Sigmoid colon (tissue), 4 donors: ENCODE measurements around the gene GLB1L3.

ENCODE experiments used
- POLR2A ChIP-seq, 2 donors: fragments of 450-650 bp; IDR thresholded peaks; one replicate each; pipeline ENCODE4 v1.6.1; 2016; ENCODE audit warnings: antibody characterized with exemption in 2 of 2, mild to moderate bottlenecking in 2 of 2, moderate library complexity in 2 of 2
- POLR2AphosphoS5 ChIP-seq, 4 donors: sonication (generic); formaldehyde crosslinking; IDR thresholded peaks; one replicate each; pipeline ENCODE4 v1.6.1; 2017; ENCODE audit warnings: antibody characterized with exemption in 4 of 4
- TF ChIP-seq, protein P1 (sequence below), 4 experiments: fragments of 450-650 bp in 3 of 4; fragments of 200-600 bp in 1 of 4; IDR thresholded peaks; one replicate each; pipeline ENCODE4 v1.5.1; 2016 to 2019; ENCODE audit warnings: antibody characterized with exemption in 4 of 4, mild to moderate bottlenecking in 3 of 4, moderate library complexity in 2 of 4

- TF ChIP-seq, protein P1, sequence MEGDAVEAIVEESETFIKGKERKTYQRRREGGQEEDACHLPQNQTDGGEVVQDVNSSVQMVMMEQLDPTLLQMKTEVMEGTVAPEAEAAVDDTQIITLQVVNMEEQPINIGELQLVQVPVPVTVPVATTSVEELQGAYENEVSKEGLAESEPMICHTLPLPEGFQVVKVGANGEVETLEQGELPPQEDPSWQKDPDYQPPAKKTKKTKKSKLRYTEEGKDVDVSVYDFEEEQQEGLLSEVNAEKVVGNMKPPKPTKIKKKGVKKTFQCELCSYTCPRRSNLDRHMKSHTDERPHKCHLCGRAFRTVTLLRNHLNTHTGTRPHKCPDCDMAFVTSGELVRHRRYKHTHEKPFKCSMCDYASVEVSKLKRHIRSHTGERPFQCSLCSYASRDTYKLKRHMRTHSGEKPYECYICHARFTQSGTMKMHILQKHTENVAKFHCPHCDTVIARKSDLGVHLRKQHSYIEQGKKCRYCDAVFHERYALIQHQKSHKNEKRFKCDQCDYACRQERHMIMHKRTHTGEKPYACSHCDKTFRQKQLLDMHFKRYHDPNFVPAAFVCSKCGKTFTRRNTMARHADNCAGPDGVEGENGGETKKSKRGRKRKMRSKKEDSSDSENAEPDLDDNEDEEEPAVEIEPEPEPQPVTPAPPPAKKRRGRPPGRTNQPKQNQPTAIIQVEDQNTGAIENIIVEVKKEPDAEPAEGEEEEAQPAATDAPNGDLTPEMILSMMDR (IDR thresholded peaks at IDR 0.05) = no peak
- no peak for TF ChIP-seq POLR2AphosphoS5 (IDR thresholded peaks at IDR 0.05)
- no peak for TF ChIP-seq POLR2A (IDR thresholded peaks at IDR 0.05)
Measured at GRCh38 chr11:134294664-134295063, 18.5 kb downstream of the GLB1L3 start.
